ENCODE measurements around the gene ITGA7.

Gene ITGA7, protein sequence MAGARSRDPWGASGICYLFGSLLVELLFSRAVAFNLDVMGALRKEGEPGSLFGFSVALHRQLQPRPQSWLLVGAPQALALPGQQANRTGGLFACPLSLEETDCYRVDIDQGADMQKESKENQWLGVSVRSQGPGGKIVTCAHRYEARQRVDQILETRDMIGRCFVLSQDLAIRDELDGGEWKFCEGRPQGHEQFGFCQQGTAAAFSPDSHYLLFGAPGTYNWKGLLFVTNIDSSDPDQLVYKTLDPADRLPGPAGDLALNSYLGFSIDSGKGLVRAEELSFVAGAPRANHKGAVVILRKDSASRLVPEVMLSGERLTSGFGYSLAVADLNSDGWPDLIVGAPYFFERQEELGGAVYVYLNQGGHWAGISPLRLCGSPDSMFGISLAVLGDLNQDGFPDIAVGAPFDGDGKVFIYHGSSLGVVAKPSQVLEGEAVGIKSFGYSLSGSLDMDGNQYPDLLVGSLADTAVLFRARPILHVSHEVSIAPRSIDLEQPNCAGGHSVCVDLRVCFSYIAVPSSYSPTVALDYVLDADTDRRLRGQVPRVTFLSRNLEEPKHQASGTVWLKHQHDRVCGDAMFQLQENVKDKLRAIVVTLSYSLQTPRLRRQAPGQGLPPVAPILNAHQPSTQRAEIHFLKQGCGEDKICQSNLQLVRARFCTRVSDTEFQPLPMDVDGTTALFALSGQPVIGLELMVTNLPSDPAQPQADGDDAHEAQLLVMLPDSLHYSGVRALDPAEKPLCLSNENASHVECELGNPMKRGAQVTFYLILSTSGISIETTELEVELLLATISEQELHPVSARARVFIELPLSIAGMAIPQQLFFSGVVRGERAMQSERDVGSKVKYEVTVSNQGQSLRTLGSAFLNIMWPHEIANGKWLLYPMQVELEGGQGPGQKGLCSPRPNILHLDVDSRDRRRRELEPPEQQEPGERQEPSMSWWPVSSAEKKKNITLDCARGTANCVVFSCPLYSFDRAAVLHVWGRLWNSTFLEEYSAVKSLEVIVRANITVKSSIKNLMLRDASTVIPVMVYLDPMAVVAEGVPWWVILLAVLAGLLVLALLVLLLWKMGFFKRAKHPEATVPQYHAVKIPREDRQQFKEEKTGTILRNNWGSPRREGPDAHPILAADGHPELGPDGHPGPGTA

DNA sequence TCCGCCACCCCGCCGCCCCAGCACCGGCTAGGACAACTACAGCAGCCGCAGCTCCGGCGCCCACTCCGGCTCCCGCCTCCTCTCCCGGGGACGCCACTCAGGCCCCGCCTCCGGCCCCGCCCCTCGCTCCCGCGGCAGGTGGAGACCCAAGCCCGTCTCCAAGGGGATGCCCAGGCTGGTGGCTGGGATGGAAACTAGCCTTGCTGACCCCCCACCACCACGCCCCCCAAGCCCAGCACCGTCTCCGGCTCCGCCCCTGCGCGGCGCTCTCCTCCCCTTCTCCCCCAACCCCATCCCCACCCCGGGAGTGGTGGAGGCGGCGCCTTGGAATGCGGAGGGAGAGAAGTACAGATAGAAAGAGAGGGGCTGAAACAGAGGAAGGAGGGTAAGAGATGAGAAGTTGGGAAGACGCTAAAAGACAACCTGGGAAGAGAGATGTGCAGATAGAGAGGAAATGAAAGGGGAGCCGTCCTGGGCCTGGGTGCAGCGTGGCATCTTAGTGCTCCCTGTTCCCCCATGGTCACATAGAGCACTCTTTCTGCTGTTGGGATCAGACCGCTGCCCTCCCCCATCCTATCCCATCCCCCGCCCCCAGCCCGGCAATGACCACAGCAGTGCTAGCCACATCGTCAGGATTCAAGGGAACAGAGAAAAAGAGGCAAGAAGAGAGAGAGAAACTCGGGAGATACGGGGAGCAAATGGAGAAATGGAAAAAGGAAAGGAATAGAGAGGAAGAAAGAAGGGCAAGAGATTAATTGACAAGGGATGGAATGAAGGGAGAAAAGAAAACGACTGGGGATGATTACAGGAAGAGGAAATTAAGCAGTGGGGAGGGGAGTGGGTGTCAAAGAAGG, at the start of gene ITGA7:
Gene ITGA7, minus strand, starts transcription at position 64 of the 854 bp plus-strand sequence. CDS start 222 bp downstream, outside the sequence.
- peak; percentile 78 for DNase-seq (ENCODE audit: low spot score)

DNA sequence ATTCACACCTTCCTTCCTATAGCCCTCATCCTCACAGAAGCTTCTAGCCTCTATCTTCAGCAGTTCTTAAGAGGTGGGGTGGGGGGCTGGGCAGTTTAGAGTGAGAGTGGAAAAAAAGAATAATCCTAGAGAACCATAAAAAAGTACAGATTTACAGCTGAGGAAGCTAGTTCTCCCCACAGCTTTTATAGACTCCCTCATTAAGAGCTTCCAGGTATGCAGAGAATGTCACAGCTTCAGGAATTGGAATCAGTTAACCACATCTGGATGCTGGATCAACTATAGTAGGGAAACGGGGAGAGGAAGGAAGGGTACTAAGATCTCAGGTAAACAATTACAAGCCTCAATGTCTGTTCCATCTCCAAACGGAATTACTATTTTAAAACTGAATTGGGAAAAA, 47.5 kb upstream of the ITGA7 start:
- DNase-seq (ENCODE audit: low spot score) = no peak

DNA sequence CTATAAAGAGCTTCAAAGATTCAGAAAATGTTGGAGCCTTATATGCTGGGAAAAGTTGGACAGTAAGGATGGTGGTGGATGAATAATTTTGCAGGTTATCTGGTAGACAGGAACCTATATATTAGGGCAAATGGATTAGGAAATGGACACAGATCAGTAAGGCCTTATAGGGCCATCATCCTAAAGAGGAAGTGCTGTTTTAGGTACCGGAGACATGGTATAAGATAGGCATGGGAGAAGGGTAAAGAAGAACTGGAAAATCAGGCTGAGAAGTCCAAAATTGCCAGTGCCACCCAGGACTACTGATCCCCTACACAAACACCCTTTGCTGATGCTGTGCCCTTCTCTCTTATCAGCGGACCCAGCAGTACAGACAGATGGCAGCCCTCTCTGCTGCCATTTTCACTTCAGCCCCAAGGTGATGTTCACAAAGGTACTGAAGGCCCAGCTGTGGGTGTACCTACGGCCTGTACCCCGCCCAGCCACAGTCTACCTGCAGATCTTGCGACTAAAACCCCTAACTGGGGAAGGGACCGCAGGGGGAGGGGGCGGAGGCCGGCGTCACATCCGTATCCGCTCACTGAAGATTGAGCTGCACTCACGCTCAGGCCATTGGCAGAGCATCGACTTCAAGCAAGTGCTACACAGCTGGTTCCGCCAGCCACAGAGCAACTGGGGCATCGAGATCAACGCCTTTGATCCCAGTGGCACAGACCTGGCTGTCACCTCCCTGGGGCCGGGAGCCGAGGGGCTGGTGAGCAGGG, 40.7 kb upstream of the ITGA7 start:
- DNase-seq (ENCODE audit: low spot score) = no peak

DNA sequence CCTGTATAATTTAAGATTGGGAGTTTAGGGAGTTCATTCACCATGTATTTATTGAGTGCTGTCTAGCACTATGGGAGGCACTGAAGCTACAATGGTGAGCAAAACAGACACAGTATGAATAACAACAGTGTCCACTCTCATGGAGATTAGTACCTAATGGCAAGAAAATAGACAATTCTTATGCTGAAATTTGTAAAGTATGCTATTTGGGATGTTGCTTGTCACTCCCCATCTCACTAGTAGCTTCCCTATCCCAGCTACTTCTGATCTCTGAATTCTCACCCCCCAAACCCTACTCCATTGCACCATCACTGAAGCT, 39.2 kb upstream of the ITGA7 start:
- no peak for DNase-seq (ENCODE audit: low spot score)

DNA sequence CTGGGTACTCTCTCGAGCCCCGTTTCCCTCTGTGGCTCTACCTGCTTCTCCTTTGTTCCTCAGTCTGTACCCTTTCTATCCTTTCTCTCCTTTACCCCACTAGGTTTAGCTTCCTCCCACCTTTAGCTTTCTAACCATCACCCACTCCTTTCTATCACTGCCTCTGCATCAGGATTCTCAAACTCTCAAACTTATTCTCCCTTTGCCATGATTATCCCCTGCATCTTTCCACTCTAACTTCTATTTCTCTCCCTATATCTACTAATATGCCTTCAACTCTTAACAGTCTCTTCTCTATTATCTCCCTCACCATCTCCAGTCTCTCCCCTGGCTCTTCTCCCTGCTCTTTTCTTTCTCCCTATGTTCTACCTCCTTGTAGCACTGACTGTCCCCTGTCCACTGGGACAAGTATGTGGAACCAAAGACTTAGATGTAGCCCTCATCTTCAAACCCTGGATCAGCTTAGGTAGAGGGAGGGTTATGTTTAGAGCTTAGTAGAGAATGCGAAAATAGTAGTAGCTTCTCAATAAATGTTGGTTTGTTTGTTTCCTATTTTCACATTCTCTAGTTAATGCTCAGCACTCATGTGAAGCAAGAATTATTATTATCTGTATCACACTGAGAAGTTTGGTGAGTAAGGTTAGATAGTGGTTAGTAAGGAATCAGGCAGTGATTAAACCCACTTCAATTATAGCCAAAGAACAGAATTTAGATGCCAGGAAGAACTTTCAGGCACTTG, 38.6 kb upstream of the ITGA7 start:
- DNase-seq (ENCODE audit: low spot score) = no peak

DNA sequence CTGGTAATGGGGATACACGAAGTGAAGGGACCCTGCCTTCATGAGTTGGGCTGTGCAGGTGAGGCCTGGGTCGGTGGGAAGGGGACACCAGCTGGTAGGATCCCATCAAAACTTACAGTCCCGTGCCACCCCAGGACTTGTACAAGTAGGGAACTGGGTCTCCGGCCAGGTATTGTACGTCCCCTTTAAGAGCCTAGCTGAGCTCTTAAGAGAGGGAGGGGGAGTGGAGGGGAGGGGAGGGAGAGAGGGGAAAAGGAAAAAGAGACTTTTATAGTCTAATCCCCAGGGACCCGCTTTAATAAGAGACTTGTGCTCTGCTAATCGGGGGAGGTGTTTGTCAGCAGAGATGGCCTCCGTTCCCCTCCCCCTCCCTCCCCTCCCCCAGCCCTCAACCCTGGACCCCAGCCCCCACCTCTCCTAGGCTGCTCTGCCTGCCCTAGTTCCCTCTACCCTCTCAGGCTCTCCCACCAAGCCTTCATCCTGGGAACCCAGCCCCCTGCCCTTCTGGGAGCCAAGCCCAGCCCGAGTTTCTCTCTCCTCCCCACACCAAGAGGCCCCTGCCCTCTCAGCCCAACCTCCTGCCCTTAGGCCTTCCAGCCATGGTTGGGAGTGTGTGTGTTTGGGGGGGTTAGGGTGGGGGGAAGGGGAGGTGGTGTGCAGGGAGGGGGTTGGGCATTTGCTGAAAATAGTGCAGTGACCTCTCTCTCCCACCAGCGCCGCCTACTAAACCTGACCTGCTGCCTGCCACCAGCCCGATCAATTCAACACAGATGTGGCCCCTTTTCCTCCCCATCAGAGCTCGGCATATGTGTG, 37.9 kb upstream of the ITGA7 start:
- DNase-seq (ENCODE audit: low spot score) = peak; percentile 65

DNA sequence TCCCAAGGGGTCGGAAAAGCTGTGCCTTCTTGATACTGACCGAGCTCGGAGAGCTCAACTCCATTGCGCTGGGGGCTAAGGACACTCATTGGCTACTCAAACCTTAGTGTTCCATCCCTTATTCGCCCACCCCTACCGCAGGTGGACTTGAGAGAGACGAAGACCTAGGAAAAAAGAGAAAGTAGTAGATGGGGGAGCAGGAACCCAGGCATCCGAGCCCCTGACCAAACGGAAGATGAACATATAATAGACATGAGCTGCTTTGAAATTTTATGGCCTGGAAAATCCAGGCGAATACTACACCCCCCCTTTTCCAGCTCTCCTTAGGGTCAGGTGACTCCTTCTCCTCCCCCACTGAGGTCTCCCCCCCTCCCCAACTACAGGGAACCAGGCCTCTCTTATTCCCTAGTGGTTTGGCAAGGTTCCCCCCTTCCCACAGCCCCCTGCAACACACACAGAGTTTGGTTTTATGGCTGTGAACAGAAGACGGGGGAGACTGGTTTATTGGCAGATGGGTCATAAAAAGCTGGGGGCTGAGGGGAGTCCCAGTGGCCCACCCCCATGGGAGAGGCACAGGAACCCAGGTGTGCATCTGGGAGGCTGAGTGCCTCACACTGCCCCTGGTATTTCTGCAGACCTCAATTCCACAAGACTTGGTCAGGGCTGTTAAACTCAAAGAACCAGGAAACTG, 36.8 kb upstream of the ITGA7 start:
- DNase-seq (ENCODE audit: low spot score) = no peak

DNA sequence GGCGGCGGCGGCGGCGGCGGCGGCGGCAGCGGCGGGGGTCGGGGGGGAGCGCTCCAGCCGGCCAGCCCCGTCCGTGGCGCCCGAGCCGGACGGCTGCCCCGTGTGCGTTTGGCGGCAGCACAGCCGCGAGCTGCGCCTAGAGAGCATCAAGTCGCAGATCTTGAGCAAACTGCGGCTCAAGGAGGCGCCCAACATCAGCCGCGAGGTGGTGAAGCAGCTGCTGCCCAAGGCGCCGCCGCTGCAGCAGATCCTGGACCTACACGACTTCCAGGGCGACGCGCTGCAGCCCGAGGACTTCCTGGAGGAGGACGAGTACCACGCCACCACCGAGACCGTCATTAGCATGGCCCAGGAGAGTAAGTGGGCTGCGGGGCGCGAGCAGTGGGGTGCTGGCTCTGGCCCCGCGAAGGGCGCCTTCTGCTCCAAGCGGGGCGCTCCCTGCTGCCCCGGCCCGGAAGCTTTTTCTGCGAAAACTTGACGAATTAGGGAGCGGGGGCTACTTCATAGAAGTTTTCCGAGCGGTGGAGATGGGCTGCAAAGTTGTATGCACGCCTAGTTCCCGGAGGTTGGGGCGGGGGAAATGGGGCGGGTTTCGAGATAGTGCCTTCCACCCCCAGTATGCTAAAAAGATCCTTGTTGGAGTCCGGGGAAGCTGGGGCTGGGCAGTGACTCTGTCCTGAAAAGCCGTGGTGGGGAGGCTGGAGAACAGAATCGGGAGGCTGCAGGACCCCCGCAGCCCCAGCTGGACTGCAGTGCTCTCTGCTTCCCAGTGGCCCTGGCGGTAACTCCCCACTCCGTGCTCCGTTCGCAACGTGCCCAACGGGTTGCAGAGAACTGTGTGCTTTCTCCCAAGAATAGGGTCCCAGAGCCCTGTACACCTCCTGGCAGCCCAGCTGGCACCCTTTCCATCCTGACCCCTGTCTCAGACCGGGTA, 36.0 kb upstream of the ITGA7 start:
- DNase-seq (ENCODE audit: low spot score) = peak; percentile 57

DNA sequence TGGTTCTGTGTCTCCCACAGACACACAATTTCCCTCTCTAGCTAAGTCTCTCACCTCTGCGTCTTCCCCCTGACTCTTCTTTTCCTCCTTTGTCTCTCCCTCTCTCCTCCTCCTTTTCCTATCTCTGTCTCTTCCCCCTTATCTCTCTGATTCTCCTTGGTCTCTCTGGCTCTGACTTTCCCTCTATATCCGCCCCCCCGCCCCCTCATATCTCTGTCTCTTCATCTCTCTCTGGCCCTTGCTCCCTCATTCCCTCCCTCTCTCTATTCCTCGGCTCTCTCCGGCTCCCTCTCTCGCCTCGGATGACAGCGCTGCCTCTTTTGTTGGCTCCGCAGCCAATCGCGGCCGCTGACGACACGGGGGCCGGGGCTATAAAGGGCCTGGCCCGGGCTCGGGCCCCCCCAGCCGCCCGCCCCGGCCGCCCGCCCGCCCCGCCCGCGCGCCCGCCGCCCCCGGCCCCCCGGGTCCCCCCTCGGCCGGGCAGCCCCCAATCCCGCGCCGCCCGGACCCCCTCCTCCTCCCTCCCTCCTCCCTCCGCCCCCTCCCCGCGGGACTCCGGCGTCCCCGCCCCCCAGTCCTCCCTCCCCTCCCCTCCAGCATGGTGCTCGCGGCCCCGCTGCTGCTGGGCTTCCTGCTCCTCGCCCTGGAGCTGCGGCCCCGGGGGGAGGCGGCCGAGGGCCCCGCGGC, 35.2 kb upstream of the ITGA7 start, which contains the start of gene GDF11:
Gene GDF11, plus strand, starts transcription at position 404 of the 687 bp plus-strand sequence. Its CDS starts 195 bp downstream, at position 599.
- DNase-seq (ENCODE audit: low spot score) = peak; percentile 91

DNA sequence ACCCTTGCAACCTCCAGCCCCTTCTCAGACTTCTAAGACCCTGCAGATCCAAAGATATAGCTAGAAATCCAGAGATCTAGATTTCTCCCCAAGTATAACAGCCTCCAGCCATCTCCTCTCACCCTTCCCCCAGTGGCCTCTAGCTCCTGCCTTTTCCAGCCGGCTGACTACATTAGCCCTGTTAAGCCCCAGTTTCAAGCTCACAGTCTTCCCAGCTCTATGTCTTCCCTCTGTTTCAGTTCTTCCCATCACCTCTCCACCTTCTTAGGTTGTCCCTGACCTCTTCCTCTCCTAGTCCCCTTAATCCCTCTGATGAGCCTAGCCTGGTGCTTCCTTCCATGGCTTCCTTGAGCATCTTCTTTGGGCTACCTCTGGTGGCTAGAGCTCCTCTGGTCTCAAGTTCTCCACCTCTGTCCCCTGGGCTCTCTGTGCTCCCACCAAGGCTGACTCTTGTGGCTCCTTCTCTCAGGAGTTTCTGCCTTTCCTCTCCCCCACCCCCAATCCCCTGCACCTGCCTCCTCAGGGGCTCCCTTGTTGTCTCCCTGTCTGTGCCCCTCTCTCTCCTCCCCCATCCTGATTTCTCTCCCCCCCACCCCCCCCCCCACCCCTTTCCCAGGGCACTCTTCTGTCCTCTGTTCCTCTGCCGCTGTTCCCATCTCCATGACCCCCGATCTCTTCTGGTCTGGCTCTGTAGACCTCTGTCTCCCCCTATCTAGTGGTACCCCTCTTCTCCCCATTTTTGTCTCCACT, 34.4 kb upstream of the ITGA7 start:
- DNase-seq (ENCODE audit: low spot score) = no peak

DNA sequence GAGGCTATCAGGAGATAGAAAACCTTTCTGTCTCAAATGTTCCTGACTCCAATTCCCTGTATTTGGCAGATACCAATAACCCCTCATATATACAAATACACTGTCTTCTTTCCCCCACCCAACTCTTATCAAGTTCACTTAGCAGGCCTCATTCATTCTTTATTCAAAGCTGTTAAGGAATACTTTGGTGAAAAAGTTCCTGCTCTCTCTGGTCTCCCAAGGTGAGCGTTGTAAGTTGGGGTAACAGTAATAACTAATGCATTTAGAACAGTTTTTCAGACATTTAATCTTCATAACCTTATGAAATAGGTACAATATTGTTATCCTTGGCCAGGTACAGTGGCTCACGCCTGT, 31.3 kb upstream of the ITGA7 start:
- no peak for DNase-seq (ENCODE audit: low spot score)

DNA sequence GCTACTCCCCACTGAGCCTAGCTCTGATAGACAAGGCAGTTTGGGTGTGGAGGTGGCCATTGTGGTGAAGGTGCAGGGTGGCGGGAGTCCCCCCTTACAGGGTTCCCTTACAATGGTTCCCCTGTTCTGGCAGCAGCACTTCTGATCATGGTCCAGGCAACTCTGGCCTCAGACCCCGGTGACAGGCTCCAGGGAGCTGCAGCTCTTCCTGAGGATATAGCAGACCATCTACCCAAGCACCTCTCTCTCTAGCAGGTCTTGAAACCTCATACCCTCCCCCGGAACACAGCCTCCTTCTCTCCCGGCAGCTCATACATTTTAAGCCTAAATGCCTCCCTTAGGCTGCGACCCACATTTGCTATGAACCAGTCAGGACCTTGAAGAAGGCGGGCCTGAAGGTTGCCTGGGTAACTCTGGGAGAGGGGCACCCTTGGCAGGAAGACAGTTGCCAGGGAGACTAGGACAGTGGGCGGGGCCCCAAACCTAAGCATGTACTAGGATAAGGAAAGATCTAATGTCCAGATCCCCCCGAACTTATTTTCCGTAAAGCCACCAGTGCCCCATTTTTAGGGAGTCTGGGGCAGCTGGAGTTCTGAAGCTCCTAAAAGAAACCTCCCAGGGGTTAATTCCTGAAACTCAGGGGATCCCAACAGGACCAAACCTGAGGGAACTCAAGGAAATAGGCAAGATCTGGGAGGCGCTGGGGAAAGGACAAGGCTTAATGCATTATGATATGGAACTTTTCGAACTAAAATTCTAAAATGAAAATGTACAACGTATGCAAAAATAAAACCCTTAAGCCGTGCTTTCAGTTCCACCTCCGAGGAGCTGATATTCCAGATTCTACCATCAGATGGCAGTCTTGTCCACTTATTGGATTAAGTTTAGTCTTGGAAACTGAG, 30.7 kb upstream of the ITGA7 start:
- DNase-seq (ENCODE audit: low spot score) = peak; percentile 91

DNA sequence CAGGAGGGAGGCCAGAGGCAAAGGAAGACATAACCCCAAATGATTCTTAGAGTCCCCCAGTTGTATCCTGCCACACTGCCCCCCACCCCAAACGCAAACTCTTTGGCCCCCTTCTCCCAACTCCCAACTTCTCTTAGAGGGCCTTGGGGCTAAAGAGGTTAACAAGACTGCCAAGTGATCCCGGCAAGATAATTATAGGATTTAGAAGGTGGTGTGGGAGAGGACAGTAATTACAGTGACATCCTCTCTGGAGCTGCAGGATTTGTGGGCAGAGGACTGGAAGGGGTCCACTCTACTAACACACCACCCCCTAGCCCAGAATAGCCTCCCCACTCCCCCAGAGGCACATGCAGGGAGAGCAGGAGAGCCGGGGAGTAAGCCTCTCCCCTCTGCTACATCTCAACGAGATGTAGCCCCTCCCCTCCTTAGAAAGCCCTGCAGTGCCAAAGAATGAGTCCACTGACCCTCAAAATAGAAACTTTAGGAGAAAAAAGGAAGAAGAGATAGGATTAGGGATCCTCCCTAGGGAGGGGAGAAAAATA, 29.9 kb upstream of the ITGA7 start:
- DNase-seq (ENCODE audit: low spot score) = no peak

DNA sequence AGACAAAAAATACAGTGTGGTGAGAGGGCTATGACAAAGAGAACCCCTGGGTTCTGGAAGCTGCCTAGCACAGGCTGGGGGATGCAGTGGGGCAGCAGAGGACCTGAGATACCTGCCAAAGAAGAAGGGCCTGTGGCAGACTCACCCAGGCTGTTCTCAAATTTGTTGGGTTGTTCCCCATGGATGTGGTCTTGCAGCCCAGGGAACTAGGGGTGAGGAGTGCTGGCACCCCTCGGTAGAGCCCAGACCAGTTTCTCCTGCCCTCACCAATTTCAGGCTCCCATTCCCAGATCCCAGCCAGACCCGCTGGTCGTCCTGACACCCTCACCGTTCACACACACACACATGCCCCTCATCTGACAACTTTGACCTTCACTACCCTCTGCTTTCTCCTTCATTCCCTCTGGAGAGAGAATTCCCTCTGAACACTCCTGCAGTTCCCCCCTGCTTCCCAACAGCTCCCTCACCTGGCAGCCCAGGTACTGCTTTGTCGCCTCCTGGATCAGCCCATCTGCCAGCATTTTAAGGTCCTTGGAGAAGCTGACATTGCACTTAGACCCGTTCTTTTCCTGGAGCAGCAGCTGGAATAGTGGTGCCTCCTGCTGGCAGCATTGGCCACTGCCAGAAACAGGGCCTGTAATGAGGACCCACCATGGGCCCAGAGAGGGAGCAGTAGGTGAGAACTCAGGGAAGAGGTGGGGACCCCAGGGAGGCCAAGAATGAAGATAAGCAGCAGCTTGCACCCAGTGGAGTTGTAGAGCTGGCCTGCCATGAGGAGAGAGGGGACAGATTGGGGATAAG, 29.3 kb upstream of the ITGA7 start:
- DNase-seq (ENCODE audit: low spot score) = peak; percentile 76
